Activated naive CD8-positive, alpha-beta T cell treated with anti-CD3 and anti-CD28 coated beads, Interleukin-2, amount 50 U/mL, for 16 hours (primary cell): Measurements from ENCODE around the gene TAGLN.
"Not testable (repeated sequence)": the region's sequence is repeated elsewhere in the genome, so short reads cannot be mapped to it uniquely, and the experiment has no call there.

Experiments
- DNase-seq: peaks from one replicate; pipeline ENCODE4 v3.0.0-alpha.2; 2020; ENCODE audit warnings: low read depth, low spot score

Gene TAGLN

DNA sequence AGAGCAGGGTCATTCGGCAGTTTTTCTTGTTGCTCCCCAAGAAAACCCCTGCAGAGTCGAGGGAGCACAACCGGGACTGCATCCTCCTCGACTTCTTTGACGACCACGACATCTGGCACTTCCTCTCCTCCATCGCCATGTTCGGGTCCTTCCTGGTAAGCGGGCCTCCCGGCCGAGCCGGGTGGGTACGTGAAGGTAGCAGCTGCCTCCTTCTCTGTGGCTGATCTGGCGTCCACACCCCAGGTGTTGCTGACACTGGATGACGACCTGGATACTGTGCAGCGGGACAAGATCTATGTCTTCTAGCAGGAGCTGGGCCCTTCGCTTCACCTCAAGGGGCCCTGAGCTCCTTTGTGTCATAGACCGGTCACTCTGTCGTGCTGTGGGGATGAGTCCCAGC is 3.4 kb upstream of the TAGLN start:
- DNase-seq, result no peak

DNA sequence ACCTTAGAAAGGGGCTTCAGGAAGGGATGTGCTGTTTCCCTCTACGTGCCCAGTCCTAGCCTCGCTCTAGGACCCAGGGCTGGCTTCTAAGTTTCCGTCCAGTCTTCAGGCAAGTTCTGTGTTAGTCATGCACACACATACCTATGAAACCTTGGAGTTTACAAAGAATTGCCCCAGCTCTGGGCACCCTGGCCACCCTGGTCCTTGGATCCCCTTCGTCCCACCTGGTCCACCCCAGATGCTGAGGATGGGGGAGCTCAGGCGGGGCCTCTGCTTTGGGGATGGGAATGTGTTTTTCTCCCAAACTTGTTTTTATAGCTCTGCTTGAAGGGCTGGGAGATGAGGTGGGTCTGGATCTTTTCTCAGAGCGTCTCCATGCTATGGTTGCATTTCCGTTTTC is 2.2 kb upstream of the TAGLN start:
- no peak for DNase-seq

DNA sequence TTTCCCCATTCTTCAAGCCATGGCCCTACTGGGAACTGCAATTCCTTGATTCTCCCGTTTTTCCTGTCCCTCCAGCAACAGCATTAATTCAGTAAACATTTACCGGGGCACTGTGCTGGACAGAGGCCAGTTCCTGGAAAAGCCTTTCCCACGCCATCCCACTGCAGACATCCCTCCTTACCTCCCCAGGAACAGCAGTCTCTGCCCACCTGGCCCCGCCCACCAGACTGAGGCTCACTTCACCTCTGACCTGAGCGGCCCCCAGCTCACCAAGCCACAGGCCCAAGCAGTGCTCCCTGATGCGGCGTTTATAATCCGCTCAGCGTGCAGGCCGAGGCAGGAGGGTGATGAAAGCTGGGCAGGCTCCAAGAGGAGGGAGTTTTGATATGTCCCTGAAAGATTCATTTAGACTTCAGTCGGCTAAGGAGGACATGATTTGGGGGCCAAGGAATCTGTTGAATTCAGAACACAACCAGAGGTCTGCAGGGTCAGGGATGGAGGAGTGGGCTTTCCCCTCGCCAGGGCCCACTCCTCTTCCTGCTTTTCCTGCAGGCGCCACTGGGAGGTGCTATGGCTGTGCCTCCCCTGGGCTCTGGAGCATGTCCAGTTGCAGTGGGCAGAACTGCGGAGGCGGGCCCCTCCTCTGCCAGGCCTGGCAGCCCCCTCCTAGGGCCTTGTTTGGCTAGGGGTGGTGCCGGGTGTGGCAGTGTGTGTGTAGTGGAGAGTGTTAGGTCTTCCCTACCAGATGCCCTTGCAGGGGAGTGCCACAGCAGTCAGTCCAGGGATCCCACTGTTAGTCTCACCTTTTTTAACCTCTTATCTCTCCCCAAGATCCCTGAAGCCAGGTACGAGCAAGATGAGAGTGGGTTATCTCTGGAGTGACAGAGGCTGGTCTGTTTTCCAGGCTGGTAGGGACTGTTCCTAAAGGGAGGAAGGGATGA is 1.4 kb upstream of the TAGLN start:
- DNase-seq, result no peak

DNA sequence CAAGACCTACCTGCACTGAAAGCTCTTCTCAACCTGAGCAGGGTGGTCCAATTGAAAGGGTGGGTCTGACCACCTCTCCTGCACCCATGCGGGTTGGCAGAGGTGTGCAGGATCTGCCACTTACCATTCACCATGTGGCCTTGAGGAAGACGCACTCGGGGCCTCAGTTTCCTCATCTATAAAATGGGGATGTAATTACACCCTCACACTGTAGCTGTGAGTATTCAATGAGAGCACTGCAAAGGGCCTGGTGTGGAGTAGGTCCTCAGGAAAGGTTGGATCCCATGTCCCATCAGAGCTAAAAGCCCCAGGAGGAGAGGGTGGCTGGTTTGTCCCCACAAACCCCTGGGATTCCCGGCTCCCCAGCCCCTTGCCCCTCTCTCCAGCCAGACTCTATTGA is 557 bp upstream of the TAGLN start:
- no peak for DNase-seq

DNA sequence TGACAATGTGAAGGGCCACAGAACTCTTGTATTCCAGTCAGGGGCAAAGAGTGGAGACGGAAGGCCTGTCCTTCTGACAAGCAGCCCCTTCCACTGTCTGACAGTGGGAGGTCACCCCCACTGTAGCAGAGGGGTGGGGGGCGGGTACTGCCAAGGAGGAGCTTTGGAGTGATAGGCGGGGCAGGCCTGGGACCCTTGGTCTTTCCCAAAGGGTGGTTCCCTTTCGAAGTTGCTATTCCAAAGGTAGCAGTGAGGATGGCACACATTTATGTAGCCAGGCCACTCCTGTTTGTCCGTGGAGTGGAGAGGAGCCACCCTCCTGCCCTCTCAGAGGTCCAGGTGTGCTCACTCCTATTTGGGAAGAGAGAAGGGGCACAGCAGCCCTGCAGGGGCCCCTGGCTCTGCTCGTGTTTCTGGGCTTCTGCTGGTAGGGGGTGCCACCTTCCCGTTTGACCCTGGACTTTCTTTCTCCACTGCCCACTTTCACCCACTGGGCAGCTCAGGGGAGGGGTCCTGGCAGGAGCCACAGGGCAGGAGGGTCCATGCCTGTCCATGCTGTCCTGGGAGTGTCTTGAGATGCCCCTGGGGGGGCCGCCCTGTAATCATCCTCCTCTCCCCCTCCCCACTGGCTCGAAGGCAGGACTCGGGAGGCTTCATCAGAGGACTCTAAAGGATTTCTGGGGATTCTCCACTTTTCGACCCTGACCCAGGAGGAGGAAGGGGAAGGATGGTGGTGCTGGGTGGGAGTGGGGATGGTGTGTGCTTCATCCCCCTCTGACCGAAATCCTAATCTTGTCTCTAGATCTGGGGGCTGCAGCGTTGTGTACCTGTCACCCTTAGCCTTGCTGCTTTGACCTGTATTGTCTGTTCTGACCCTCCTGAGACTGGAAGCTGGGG is 994 bp downstream of the TAGLN start:
- no peak for DNase-seq

DNA sequence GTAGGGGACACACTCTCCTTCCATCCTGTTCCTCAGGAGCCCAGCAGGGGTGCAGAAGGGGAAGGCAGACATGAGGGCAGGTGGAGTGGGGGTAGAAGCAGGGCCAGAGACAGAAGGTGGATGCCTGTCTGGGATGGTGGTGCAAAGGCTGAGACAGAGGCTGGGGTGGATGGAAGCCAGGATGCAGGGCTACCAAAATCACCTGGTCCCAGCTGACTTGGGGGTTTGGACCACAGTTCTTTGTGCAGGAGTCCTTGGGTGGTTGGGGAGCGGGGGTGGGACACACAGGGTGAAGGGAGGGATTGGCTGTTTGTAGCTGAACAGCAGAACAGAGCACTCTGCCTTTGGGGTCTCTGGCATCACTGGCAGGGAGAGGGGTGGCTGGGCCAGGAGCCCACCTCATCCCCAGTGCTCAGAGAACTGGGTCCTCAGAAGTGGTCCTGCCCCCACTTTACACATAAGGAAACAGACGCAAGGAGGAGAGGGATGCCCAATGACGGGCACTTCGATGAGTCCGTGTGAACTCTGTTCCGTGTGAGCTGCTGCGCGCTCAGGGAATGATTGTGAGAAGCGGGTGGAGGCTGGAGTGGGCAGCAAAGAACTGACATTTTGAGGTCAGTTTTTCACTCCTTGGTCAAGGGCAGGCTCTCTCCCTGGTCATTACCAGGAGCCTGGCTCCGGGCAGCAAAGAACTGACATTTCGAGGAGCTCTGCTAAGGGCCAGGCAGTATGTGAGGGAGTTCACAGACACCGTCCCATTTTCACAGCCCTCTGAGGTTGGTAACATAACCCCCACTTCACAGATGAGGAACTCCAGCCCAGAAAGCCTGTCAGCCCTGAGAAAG is 1.9 kb downstream of the TAGLN start:
- no peak for DNase-seq

DNA sequence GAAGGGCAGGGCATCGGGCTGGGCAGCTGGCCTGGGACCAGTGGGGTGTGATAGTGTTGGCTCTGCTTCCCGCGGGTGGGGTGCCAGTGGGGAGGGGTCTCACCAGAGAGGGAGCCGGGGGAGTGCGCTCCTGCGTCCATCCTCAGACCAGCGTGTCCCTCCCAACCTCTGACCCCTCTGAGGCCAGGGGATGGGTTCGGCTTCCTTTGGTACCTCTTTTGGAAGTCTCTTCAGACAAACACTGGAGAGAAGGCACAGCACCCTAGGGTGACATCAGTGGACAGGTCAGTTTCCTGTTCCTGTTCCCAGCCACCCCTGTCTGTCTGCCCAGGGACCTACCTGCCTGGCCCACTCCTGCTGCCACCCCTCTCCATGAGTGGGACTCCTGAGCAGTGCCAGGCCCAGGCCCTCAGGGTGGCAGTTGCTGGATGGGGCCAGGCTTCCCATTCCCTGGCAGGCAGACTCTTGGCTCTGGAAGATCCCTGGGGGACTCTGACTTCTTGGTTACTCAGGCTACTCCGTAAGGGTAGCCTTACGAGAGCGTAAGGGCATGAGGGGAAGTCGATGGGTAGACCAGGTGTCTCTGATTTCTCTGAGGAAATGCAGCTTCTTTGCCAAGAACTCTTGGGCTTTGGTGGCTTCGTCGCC is 2.6 kb downstream of the TAGLN start:
- no peak for DNase-seq

- DNase-seq, result no peak
These were observed 3.4 kb downstream of the TAGLN start for GRCh38 chr11:117202386-117203068.

DNA sequence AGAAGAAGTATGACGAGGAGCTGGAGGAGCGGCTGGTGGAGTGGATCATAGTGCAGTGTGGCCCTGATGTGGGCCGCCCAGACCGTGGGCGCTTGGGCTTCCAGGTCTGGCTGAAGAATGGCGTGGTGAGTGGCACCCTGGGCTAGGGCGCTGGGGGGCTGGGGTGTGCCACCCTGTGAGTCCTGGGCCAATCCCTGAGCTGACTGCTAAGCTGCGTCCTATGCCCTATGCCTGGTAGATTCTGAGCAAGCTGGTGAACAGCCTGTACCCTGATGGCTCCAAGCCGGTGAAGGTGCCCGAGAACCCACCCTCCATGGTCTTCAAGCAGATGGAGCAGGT is 3.9 kb downstream of the TAGLN start:
- no peak for DNase-seq

DNA sequence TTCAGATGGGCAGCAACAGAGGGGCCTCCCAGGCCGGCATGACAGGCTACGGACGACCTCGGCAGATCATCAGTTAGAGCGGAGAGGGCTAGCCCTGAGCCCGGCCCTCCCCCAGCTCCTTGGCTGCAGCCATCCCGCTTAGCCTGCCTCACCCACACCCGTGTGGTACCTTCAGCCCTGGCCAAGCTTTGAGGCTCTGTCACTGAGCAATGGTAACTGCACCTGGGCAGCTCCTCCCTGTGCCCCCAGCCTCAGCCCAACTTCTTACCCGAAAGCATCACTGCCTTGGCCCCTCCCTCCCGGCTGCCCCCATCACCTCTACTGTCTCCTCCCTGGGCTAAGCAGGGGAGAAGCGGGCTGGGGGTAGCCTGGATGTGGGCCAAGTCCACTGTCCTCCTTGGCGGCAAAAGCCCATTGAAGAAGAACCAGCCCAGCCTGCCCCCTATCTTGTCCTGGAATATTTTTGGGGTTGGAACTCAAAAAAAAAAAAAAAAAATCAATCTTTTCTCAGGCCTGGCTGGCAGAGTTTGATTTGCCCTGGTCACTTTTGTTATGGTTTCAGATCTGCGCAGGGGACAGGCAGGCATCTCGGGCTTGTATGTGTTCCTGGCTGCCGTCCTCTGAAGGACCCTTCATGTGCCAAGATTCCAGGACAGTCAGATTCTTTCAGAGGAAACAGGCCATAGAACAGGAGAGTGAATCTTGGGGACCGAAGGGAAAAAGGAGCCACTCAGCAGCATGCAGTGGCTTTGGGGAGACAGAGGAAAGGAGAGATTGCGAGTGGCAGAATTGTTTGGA is 5.3 kb downstream of the TAGLN start:
- DNase-seq, result no peak

- DNase-seq, result no peak
These were observed 6.1 kb downstream of the TAGLN start for GRCh38 chr11:117205211-117205818.

DNA sequence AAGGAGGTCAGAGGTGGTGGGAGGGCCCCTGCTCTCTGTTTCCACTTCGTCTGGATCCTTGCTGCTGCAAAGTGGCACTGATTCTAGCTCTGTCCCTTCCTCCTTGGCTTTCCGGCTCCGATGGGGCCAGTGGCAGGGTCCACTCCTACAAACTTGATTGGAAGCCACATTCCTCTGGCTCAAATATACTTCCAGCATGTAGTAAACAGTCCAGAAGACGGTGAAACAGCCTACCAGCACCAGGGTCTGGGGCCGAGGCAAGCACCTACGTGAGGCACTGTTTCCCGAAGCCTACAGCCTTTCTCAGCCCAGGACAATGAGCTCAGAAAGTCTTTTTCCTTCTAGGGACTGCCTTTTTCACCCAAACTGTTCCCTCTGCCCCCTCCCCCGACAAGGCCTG is 6.9 kb downstream of the TAGLN start:
- DNase-seq, result not testable (repeated sequence)

DNA sequence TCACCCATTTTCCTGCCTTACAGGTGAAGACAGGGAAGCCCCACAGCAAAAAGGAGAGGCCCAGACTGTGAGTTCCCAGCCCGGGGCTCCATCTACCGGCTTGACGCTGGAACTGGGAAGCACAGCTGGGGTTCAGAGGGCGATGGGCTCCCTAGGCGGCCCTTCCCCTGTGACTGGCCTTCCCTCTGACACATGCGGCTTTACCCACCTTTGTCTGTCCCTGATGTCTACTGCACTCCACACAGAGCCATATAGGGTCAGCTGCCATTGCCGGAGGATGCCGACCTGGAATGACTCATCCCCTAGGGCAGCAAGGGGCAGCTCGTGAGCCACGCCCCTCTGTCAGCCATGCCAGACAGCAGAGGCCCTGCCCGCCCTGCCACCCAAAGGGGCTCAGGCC is 7.7 kb downstream of the TAGLN start:
- DNase-seq, result not testable (repeated sequence)

DNA sequence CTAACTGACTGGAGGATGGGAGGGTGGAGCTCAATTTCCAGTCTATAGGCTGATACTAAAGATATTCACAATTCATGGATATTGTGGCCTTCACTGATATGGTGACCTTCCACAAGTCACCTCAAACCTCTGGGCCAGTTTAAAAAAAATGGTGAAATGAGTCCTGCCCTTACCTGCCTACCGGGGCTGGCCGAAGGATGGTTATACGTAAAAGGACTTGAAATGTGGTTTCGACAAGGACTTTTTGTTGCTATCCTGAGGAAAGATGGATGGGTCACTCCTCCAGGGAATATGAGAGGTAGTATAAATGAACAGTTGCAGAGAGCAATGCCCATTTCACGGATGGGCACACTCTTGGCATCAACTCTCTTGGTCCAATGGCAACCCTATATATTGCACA is 8.3 kb downstream of the TAGLN start:
- DNase-seq, result not testable (repeated sequence)

GRCh38 chr11:117208710-117209109 is 9.5 kb downstream of the TAGLN start:
- DNase-seq, result not testable (repeated sequence)

- not testable (repeated sequence) for DNase-seq
These were observed 10.4 kb downstream of the TAGLN start for GRCh38 chr11:117209351-117210125.

- DNase-seq, result no peak
These were observed 11.4 kb downstream of the TAGLN start for GRCh38 chr11:117210620-117211019.

- no peak for DNase-seq
These were observed 13.7 kb downstream of the TAGLN start for GRCh38 chr11:117212697-117213355.
